ENCODE results near the gene STARD8.

STARD8 gene

DNA sequence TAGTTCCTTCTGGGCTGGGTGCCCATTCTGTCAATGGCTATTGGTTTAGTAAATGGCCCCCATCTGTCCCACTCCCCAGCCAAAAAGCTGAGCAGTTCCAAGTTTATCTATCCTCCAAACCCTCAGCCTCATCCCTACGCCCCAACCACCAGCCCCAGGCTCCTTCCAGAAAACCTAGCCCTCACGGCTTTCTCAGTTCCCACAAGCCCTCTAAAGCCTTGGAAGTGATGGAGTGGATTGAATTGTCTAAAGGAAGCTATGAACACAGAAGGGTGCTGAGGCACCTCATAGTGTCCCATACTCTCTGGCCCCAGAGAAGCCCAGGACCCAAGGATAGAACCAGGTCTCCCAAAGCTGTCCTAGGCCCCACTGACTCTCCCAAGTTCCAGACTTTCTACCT, 105.8 kb downstream of the STARD8 start:
- TF ChIP-seq, protein P1, sequence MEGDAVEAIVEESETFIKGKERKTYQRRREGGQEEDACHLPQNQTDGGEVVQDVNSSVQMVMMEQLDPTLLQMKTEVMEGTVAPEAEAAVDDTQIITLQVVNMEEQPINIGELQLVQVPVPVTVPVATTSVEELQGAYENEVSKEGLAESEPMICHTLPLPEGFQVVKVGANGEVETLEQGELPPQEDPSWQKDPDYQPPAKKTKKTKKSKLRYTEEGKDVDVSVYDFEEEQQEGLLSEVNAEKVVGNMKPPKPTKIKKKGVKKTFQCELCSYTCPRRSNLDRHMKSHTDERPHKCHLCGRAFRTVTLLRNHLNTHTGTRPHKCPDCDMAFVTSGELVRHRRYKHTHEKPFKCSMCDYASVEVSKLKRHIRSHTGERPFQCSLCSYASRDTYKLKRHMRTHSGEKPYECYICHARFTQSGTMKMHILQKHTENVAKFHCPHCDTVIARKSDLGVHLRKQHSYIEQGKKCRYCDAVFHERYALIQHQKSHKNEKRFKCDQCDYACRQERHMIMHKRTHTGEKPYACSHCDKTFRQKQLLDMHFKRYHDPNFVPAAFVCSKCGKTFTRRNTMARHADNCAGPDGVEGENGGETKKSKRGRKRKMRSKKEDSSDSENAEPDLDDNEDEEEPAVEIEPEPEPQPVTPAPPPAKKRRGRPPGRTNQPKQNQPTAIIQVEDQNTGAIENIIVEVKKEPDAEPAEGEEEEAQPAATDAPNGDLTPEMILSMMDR (IDR thresholded peaks at IDR 0.05; ENCODE audit: low read depth, low read length) = no peak
- no peak overlapping the region for H3K4me3 ChIP-seq (ENCODE audit: low read depth, low read length)

DNA sequence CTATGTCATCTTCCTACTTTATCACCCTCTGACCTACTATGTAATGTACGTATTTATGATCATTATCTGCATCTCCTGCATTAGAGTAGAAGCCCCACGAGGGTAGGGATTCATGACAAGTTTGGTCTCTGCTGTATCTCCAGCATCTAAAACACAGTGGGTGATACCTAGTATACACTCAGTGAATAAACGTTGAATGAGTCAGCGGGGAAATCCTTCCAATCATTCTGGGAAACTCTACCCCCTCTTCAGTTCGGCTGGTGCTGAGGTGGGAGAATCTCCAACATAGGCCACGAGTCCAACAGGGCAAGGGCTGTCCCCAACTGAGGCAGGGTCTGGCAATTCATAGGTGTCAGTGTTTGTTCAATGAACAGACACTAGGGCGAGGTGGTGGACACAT, 106.9 kb downstream of the STARD8 start:
- H3K4me3 ChIP-seq (ENCODE audit: low read depth, low read length) = no peak overlapping the region
- TF ChIP-seq, protein P1 (IDR thresholded peaks at IDR 0.05; ENCODE audit: low read depth, low read length) = no peak

- TF ChIP-seq, protein P1 (IDR thresholded peaks at IDR 0.05; ENCODE audit: low read depth, low read length) = no peak
- H3K4me3 ChIP-seq (ENCODE audit: low read depth, low read length) = no peak overlapping the region
These were observed 108.2 kb downstream of the STARD8 start for GRCh38 chrX:68755616-68756125.

DNA sequence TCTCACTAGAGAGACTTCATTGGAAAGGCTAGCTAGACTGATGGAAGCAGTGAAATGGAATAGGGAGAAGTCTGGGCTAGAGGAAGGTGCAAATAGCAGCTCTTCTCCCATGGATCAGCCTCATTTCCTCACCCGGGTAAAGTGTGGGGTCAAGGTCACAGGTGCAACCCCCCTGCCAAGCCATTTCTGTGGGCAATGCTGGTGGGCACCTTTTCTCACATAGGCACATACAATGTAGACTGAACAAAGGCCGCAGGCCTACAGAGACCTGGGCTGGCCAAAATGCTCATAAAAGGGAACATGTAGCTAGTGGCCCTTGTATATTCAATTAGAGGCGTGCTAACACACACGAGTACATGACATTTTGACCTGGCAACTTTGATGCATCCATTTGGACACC, 109.9 kb downstream of the STARD8 start:
- TF ChIP-seq, protein P1 (IDR thresholded peaks at IDR 0.05; ENCODE audit: low read depth, low read length) = no peak
- no peak overlapping the region for H3K4me3 ChIP-seq (ENCODE audit: low read depth, low read length)

GRCh38 chrX:68757731-68758130, 110.3 kb downstream of the STARD8 start:
- TF ChIP-seq, protein P1 (IDR thresholded peaks at IDR 0.05; ENCODE audit: low read depth, low read length) = no peak

GRCh38 chrX:68758671-68759070, 111.2 kb downstream of the STARD8 start:
- no peak overlapping the region for H3K4me3 ChIP-seq (ENCODE audit: low read depth, low read length)
- TF ChIP-seq, protein P1 (IDR thresholded peaks at IDR 0.05; ENCODE audit: low read depth, low read length) = no peak

More at GRCh38 chrX:68757731-68758130, 110.3 kb downstream of the STARD8 start:
- no peak overlapping the region for H3K4me3 ChIP-seq (ENCODE audit: low read depth, low read length)

- TF ChIP-seq, protein P1 (IDR thresholded peaks at IDR 0.05; ENCODE audit: low read depth, low read length) = no peak
- H3K4me3 ChIP-seq (ENCODE audit: low read depth, low read length) = no peak overlapping the region
These were observed 113.6 kb downstream of the STARD8 start for GRCh38 chrX:68761086-68761485.
